Fibroblast of lung (primary cell): ENCODE measurements around the gene AGAP1. TPM values are rescaled to one million over a fixed set of nuclear protein-coding genes. Genes with fewer than 3 reads are reported as not detected.

Experiments
- DNase-seq, 2 donors: peaks; one replicate each; pipeline versions ENCODE4 v3.0.0 to v3.0.0-alpha.2; 2010; ENCODE audit warnings: low read depth in 2 of 2
- H2AFZ ChIP-seq: 2 replicates; pipeline ENCODE4 v1.5.1; 2012; ENCODE audit warnings: low read length, control low read depth, inconsistent platforms
- H3K27ac ChIP-seq: 2 replicates; pipeline ENCODE4 v1.5.1; 2011; ENCODE audit warnings: low read length, control low read depth; ENCODE audit not compliant: insufficient read depth
- H3K27me3 ChIP-seq: 2 replicates; pipeline ENCODE4 v1.5.1; 2011; ENCODE audit warnings: mild to moderate bottlenecking, low read length; ENCODE audit not compliant: control insufficient read depth, insufficient read depth
- H3K36me3 ChIP-seq: 2 replicates; pipeline ENCODE4 v1.5.1; 2011; ENCODE audit warnings: low read length; ENCODE audit not compliant: control insufficient read depth, insufficient read depth
- H3K4me1 ChIP-seq: 2 replicates; pipeline ENCODE4 v1.5.1; 2011; ENCODE audit warnings: low read length; ENCODE audit not compliant: control insufficient read depth, insufficient read depth; ENCODE audit errors: extremely low read depth
- H3K4me2 ChIP-seq: 2 replicates; pipeline ENCODE4 v1.5.1; 2011; ENCODE audit warnings: low read length, control low read depth; ENCODE audit not compliant: insufficient read depth; ENCODE audit errors: extremely low read depth
- H3K4me3 ChIP-seq, 4 experiments: fragments of 200-600 bp in 1 of 4; sonication (generic) in 1 of 4; replicated peaks in 1 of 4; 2 replicates each; pipeline ENCODE4 v1.5.1; 2011 to 2016; ENCODE audit warnings: low read length in 4 of 4, low read depth in 3 of 4, mild to moderate bottlenecking in 3 of 4, control low read depth in 2 of 4, inconsistent platforms in 1 of 4, mixed read lengths in 1 of 4; ENCODE audit not compliant: insufficient read depth in 1 of 4; ENCODE audit errors: control extremely low read depth in 1 of 4
- H3K79me2 ChIP-seq: 2 replicates; pipeline ENCODE4 v1.5.1; 2012; ENCODE audit warnings: mild to moderate bottlenecking, low read length, inconsistent platforms; ENCODE audit not compliant: control insufficient read depth, insufficient read depth
- H3K9ac ChIP-seq: 2 replicates; pipeline ENCODE4 v1.5.1; 2011; ENCODE audit warnings: mild to moderate bottlenecking, low read length, control low read depth; ENCODE audit not compliant: insufficient read depth
- H3K9me3 ChIP-seq: 2 replicates; pipeline ENCODE4 v1.5.1; 2012; ENCODE audit warnings: low read depth, low read length; ENCODE audit not compliant: control insufficient read depth, insufficient read depth
- H4K20me1 ChIP-seq: 2 replicates; pipeline ENCODE4 v1.5.1; 2011; ENCODE audit warnings: low read length; ENCODE audit not compliant: control insufficient read depth, insufficient read depth; ENCODE audit errors: extremely low read depth
- EZH2 ChIP-seq: IDR thresholded peaks from 2 replicates; pipeline ENCODE4 v1.5.1; 2012; ENCODE audit warnings: low read length, control low read depth, mild to moderate bottlenecking; ENCODE audit errors: missing control alignments
- polyA plus RNA-seq, 2 donors: library from polyadenylated mRNA; depleted of rRNA in 1 of 2; stranded (reverse) in 1 of 2; unstranded in 1 of 2; fragments of >200 nt; gene quantifications; 2 replicates each; pipeline ENCODE4 v1.2.1, GENCODE V29; 2011 to 2012; ENCODE audit warnings: missing spikeins in 1 of 2
- total RNA-seq: library from RNA; depleted of rRNA; stranded (reverse); fragments of >200 nt; gene quantifications from 2 replicates; pipeline ENCODE4 v1.2.1, GENCODE V29; 2014
- TF ChIP-seq, protein P1 (sequence below), 2 donors: IDR thresholded peaks in 1 of 2; conservative IDR thresholded peaks in 1 of 2; 1 replicate in 1 of 2; 2 replicates in 1 of 2; pipeline ENCODE4 v1.5.1; 2011 to 2012; ENCODE audit warnings: low read length in 2 of 2, control low read depth in 1 of 2, inconsistent platforms in 1 of 2, low read depth in 1 of 2, mild to moderate bottlenecking in 1 of 2

The AGAP1 gene
- total and polyA plus RNA-seq, 2 donors (not counting 1 experiment from before 2014, with no cell fraction given): 10.6 to 14.0 TPM

DNA sequence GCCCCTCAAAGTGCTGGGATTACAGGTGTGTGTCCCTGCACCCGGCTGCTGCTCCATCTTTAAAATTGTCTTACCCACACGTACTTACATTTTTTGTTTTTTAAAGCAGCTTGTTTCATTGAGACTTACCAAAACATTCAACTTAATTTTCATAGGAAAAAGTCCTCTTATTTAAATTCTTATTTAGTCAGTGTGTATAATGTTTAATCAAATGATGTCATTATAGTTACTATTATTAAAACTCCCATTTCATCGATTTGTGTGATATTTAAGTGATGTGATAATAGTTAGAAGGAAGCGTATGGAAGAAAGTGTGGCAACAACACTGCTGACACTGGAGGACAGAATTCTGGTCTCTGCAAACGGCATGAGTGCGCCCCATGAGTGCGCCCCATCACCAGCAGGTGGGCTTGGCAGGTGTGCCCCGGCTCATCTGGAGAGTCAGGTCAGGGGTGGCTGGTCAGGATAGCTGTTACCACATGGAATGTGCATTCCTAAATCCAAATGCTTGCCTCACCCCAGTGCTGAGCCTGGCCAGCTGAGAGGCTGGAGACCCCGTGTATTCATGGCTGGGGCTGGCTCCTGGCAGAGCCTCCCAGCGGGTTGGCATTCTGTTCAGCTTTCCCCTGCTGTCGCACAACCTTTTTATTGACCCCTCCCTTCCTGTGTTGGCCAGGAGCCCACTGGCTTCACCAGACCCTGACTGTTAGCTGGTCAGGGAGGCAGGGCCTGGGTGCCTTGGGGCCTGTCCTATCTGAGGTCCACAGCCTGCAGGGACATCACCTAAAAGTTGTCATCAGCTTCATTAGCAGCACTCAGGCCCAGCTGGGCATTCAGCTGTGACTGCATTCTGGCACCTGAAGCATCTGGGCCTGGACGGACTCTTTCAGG is 79.7 kb downstream of the AGAP1 start:
- H3K36me3 ChIP-seq: no peaks in the 10 kb centered on the region
- no peaks in the 10 kb centered on the region for H3K9me3 ChIP-seq
- TF ChIP-seq EZH2: no peak
- TF ChIP-seq, protein P1, sequence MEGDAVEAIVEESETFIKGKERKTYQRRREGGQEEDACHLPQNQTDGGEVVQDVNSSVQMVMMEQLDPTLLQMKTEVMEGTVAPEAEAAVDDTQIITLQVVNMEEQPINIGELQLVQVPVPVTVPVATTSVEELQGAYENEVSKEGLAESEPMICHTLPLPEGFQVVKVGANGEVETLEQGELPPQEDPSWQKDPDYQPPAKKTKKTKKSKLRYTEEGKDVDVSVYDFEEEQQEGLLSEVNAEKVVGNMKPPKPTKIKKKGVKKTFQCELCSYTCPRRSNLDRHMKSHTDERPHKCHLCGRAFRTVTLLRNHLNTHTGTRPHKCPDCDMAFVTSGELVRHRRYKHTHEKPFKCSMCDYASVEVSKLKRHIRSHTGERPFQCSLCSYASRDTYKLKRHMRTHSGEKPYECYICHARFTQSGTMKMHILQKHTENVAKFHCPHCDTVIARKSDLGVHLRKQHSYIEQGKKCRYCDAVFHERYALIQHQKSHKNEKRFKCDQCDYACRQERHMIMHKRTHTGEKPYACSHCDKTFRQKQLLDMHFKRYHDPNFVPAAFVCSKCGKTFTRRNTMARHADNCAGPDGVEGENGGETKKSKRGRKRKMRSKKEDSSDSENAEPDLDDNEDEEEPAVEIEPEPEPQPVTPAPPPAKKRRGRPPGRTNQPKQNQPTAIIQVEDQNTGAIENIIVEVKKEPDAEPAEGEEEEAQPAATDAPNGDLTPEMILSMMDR (conservative IDR thresholded peaks at IDR 0.05 in 1 of 2, IDR thresholded peaks at IDR 0.05 in 1 of 2; ENCODE audit: low read depth in 1 of 2, low read length in 2 of 2): no peak
- H3K4me1 ChIP-seq: peaks cover 2% of the 10 kb centered on the region
- no peaks in the 10 kb centered on the region for H4K20me1 ChIP-seq
- H3K27ac ChIP-seq: no peak overlapping the region
- peaks cover 11% of the 10 kb centered on the region for H3K79me2 ChIP-seq
- no peak overlapping the region for H2AFZ ChIP-seq
- no peak overlapping the region for H3K9ac ChIP-seq
- H3K4me3 ChIP-seq: no peak overlapping the region
- DNase-seq: no peak
- H3K4me2 ChIP-seq: no peak overlapping the region
- H3K27me3 ChIP-seq: no peaks in the 10 kb centered on the region

DNA sequence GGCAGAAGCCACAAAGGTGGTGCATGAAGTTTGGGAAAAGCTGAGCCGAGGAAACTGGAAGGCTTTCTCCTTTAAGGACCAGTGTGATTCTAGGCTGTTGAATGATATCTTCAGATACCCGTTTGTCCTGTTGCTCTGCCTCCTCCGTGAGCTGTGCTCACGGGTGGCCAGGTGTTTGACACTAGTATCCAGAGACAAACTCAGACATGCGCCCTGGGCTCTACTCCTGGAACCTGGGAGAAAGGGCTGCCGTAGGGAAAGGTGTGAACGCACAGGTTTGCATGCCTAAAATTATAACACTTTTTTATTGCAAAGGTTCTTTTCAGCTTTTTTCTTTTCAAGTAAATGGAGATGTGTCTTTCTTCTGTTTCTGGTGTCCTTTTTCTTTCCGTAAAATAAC is 81.6 kb downstream of the AGAP1 start:
- Histone ChIP-seq H3K9me3 (no peaks in the 10 kb centered on the region), H3K27ac (no peak overlapping the region), H3K36me3 (no peaks in the 10 kb centered on the region), H3K4me3 (no peak overlapping the region), H2AFZ (no peak overlapping the region), H3K4me2 (no peak overlapping the region), H4K20me1 (no peaks in the 10 kb centered on the region), H3K27me3 (no peaks in the 10 kb centered on the region), H3K9ac (no peak overlapping the region), H3K79me2 (peaks cover 11% of the 10 kb centered on the region), H3K4me1 (peaks cover 2% of the 10 kb centered on the region)
- DNase-seq: no peak
- TF ChIP-seq, protein P1 (conservative IDR thresholded peaks at IDR 0.05 in 1 of 2, IDR thresholded peaks at IDR 0.05 in 1 of 2; ENCODE audit: low read depth in 1 of 2, low read length in 2 of 2): no peak
- TF ChIP-seq EZH2: no peak

DNA sequence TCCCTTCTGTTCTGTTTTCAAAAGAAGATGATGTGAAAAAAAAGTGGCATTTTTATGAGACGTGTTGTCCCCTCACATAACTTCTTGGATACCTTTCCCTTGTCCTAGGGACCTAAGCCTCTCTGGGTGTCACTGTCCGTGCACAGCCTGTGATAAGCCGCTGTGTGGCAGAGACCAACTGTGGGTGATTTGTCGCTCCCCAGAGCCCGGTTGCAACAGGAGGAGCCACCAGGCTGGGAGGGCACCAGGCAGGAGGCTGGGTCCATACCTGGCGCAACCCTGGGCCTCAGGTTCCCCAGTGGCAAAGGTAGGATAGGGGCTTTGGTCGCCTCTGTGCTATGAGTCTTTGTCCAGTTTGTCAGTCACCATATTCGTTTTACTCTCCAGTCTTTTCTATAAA is 82.1 kb downstream of the AGAP1 start:
- no peak overlapping the region for H3K9ac ChIP-seq
- no peaks in the 10 kb centered on the region for H3K36me3 ChIP-seq
- TF ChIP-seq EZH2: no peak
- TF ChIP-seq, protein P1 (conservative IDR thresholded peaks at IDR 0.05 in 1 of 2, IDR thresholded peaks at IDR 0.05 in 1 of 2; ENCODE audit: low read depth in 1 of 2, low read length in 2 of 2): no peak
- no peak overlapping the region for H2AFZ ChIP-seq
- H3K4me3 ChIP-seq: no peak overlapping the region
- no peak overlapping the region for H3K27ac ChIP-seq
- H4K20me1 ChIP-seq: no peaks in the 10 kb centered on the region
- DNase-seq: no peak
- no peaks in the 10 kb centered on the region for H3K27me3 ChIP-seq
- no peaks in the 10 kb centered on the region for H3K9me3 ChIP-seq
- peaks cover 11% of the 10 kb centered on the region for H3K79me2 ChIP-seq
- no peak overlapping the region for H3K4me2 ChIP-seq
- H3K4me1 ChIP-seq: peaks cover 2% of the 10 kb centered on the region
